HEK293 (cell line): ENCODE data around the gene HEMK1.

Experiments used
- CTCF ChIA-PET: fragments of 350-600 bp; formaldehyde crosslinking; extraction: SDS; loops from one replicate; lab custom pipeline; 2021; ENCODE audit warnings: antibody characterized with exemption; lab: Yijun Ruan, JAX
- POLR2A ChIA-PET: fragments of 300-600 bp; formaldehyde crosslinking; extraction: SDS; loops from one replicate; lab custom pipeline; 2020; ENCODE audit warnings: antibody characterized with exemption, inconsistent platforms; lab: Yijun Ruan, JAX
- H3K27ac ChIP-seq: fragments of 200-500 bp; sonication (Bioruptor generic); 2 replicates; pipeline ENCODE4 v1.5.1; 2014; ENCODE audit warnings: low read depth, low read length, control low read depth, inconsistent platforms; ENCODE audit errors: extremely low read depth
- H3K36me3 ChIP-seq, 2 experiments: fragments of 200-500 bp in 1 of 2; sonication (Bioruptor generic) in 1 of 2; 1 replicate in 1 of 2; 2 replicates in 1 of 2; pipeline ENCODE4 v1.5.1; 2014 to 2017; ENCODE audit warnings: inconsistent platforms in 2 of 2, low read length in 2 of 2; ENCODE audit not compliant: control insufficient read depth in 2 of 2, insufficient read depth in 1 of 2
- H3K4me1 ChIP-seq: fragments of 200-500 bp; sonication (Bioruptor generic); 2 replicates; pipeline ENCODE4 v1.5.1; 2014; ENCODE audit warnings: mild to moderate bottlenecking, low read length, inconsistent platforms; ENCODE audit not compliant: control insufficient read depth, insufficient read depth
- H3K4me3 ChIP-seq: 2 replicates; pipeline ENCODE4 v1.5.1; 2011; ENCODE audit warnings: low read depth, mild to moderate bottlenecking, control low read depth, low read length, moderate library complexity
- H3K9me3 ChIP-seq: fragments of 200-500 bp; sonication (Bioruptor generic); 2 replicates; pipeline ENCODE4 v1.5.1; 2014; ENCODE audit warnings: low read depth, low read length, inconsistent platforms; ENCODE audit not compliant: control insufficient read depth, insufficient read depth
- AEBP2 ChIP-seq: fragments of 450-650 bp; formaldehyde crosslinking; IDR thresholded peaks from 2 replicates; pipeline ENCODE4 v1.5.1; 2016; ENCODE audit warnings: missing biosample characterization, missing genetic modification characterization, borderline replicate concordance
- PRDM1 ChIP-seq: fragments of 450-650 bp; formaldehyde crosslinking; IDR thresholded peaks from 2 replicates; pipeline ENCODE4; 2016; ENCODE audit warnings: missing biosample characterization, missing genetic modification characterization
- SETDB1 ChIP-seq: IDR thresholded peaks from one replicate; pipeline ENCODE4 v1.6.1; 2017; ENCODE audit warnings: mild to moderate bottlenecking, low read length, moderate library complexity, mixed read lengths; ENCODE audit not compliant: insufficient read length
- ZIC2 ChIP-seq: fragments of 450-650 bp; formaldehyde crosslinking; IDR thresholded peaks from 2 replicates; pipeline ENCODE4 v1.5.1; 2016; ENCODE audit warnings: missing biosample characterization, missing genetic modification characterization
- ZNF140 ChIP-seq: fragments of 450-650 bp; formaldehyde crosslinking; IDR thresholded peaks from 2 replicates; pipeline ENCODE4 v1.5.1; 2016; ENCODE audit warnings: missing biosample characterization, missing genetic modification characterization
- ZNF19 ChIP-seq: fragments of 450-650 bp; formaldehyde crosslinking; IDR thresholded peaks from 2 replicates; pipeline ENCODE4; 2016; ENCODE audit warnings: missing biosample characterization, missing genetic modification characterization, low read depth
- ZNF214 ChIP-seq: fragments of 450-650 bp; formaldehyde crosslinking; IDR thresholded peaks from 2 replicates; pipeline ENCODE4 v1.5.1; 2017; ENCODE audit warnings: missing biosample characterization, mild to moderate bottlenecking, missing genetic modification characterization, borderline replicate concordance
- ZNF280D ChIP-seq: fragments of 450-650 bp; formaldehyde crosslinking; IDR thresholded peaks from 2 replicates; pipeline ENCODE4 v1.5.1; 2016; ENCODE audit warnings: missing biosample characterization, missing genetic modification characterization
- ZNF449 ChIP-seq: fragments of 450-650 bp; formaldehyde crosslinking; IDR thresholded peaks from 2 replicates; pipeline ENCODE4 v1.5.1; 2017; ENCODE audit warnings: missing biosample characterization, mild to moderate bottlenecking, missing genetic modification characterization, moderate library complexity
- ZNF513 ChIP-seq: fragments of 450-650 bp; IDR thresholded peaks from 2 replicates; pipeline ENCODE4 v1.5.1; 2018; ENCODE audit warnings: missing biosample characterization, missing genetic modification characterization
- ZNF571 ChIP-seq: fragments of 450-650 bp; formaldehyde crosslinking; IDR thresholded peaks from 2 replicates; pipeline ENCODE4 v1.5.0; 2017; ENCODE audit warnings: missing biosample characterization, missing genetic modification characterization
- ZNF626 ChIP-seq: fragments of 450-650 bp; sonication (Bioruptor Pico); formaldehyde crosslinking; IDR thresholded peaks from 2 replicates; pipeline ENCODE4 v1.5.1; 2018; ENCODE audit warnings: missing biosample characterization, missing genetic modification characterization, inconsistent platforms
- ZNF677 ChIP-seq: fragments of 450-650 bp; IDR thresholded peaks from 2 replicates; pipeline ENCODE4 v1.5.0; 2018; ENCODE audit warnings: missing biosample characterization, mild to moderate bottlenecking, missing genetic modification characterization, moderate library complexity
- ZNF777 ChIP-seq: fragments of 450-650 bp; formaldehyde crosslinking; IDR thresholded peaks from 2 replicates; pipeline ENCODE4 v1.5.1; 2017; ENCODE audit warnings: missing biosample characterization, missing genetic modification characterization, borderline replicate concordance
- ZNF792 ChIP-seq: fragments of 450-650 bp; formaldehyde crosslinking; IDR thresholded peaks from 2 replicates; pipeline ENCODE4 v1.5.1; 2016; ENCODE audit warnings: missing biosample characterization, missing genetic modification characterization
- ZNF843 ChIP-seq: fragments of 450-650 bp; formaldehyde crosslinking; IDR thresholded peaks from 2 replicates; pipeline ENCODE4 v1.5.1; 2016; ENCODE audit warnings: missing biosample characterization, missing genetic modification characterization
- TF ChIP-seq, protein P1 (sequence below): fragments of 450-650 bp; formaldehyde crosslinking; IDR thresholded peaks from 2 replicates; pipeline ENCODE4 v1.5.0; 2017; ENCODE audit warnings: missing biosample characterization, missing genetic modification characterization, borderline replicate concordance
- TF ChIP-seq, protein P2 (sequence below): fragments of 450-650 bp; formaldehyde crosslinking; IDR thresholded peaks from 2 replicates; pipeline ENCODE4 v1.5.1; 2016; ENCODE audit warnings: missing biosample characterization, missing genetic modification characterization
- TF ChIP-seq, protein P3 (sequence below): fragments of 450-650 bp; formaldehyde crosslinking; IDR thresholded peaks from 2 replicates; pipeline ENCODE4 v1.5.1; 2016; ENCODE audit warnings: missing biosample characterization, missing genetic modification characterization

The HEMK1 gene

DNA sequence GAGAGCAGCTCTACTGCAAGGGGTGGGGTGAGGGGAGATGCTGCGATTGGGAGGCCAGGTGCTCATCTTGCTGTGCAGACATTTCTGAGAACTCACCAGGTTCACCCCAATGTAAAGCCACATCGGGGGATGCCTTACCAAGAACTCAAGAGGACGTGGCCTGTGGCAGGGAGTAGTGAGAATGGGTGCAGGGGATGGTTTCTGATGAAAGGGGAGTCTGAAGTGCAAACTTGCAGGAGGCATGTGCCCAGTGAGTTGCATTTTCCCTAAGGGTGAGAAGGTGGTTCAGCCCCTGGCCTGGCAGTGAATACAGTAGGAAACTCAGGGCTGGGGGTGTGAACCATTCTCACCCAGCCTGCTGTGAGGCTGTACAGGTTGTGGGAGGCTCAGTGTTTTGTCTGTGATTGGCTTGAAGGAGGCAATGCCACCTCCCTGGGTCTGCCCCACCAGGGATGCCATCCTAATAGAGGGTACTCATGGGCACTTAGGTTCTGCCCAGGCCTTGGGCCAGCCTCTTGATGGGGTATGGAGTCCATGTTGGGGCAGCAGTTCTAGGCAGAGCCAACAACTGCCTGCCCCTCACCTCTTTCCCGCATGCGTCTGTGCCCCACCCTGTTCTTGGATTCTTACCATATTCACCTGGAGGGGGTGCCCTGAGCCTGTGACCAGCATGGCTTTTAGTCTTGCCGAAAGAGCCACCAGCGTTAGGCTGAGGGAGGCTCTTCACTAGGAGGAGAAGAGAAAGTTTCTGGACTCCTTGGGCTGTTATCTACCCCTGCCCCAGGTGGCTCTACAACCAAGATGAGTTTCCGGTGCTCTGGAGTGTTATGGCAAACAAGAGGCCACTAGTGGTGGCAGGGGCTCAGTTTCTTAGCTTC is 4.5 kb downstream of the HEMK1 start:
- TF ChIP-seq ZNF792 (tag by site-specific recombination) (no peak), ZNF843 (tag by site-specific recombination) (no peak), ZNF214 (tag by site-specific recombination) (no peak), ZNF513 (tag by site-specific recombination) (no peak), ZIC2 (tag by site-specific recombination) (no peak), AEBP2 (tag by site-specific recombination) (no peak), ZNF449 (tag by site-specific recombination) (no peak), SETDB1 (no peak), ZNF280D (no peak), PRDM1 (tag by site-specific recombination) (no peak), ZNF626 (no peak), ZNF19 (tag by site-specific recombination) (no peak), ZNF777 (tag by site-specific recombination) (no peak), ZNF140 (tag by site-specific recombination) (no peak), ZNF571 (tag by site-specific recombination) (no peak), ZNF677 (tag by site-specific recombination) (no peak)
- TF ChIP-seq, protein P1, sequence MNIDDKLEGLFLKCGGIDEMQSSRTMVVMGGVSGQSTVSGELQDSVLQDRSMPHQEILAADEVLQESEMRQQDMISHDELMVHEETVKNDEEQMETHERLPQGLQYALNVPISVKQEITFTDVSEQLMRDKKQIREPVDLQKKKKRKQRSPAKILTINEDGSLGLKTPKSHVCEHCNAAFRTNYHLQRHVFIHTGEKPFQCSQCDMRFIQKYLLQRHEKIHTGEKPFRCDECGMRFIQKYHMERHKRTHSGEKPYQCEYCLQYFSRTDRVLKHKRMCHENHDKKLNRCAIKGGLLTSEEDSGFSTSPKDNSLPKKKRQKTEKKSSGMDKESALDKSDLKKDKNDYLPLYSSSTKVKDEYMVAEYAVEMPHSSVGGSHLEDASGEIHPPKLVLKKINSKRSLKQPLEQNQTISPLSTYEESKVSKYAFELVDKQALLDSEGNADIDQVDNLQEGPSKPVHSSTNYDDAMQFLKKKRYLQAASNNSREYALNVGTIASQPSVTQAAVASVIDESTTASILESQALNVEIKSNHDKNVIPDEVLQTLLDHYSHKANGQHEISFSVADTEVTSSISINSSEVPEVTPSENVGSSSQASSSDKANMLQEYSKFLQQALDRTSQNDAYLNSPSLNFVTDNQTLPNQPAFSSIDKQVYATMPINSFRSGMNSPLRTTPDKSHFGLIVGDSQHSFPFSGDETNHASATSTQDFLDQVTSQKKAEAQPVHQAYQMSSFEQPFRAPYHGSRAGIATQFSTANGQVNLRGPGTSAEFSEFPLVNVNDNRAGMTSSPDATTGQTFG (tag by site-specific recombination), result no peak
- TF ChIP-seq, protein P2, sequence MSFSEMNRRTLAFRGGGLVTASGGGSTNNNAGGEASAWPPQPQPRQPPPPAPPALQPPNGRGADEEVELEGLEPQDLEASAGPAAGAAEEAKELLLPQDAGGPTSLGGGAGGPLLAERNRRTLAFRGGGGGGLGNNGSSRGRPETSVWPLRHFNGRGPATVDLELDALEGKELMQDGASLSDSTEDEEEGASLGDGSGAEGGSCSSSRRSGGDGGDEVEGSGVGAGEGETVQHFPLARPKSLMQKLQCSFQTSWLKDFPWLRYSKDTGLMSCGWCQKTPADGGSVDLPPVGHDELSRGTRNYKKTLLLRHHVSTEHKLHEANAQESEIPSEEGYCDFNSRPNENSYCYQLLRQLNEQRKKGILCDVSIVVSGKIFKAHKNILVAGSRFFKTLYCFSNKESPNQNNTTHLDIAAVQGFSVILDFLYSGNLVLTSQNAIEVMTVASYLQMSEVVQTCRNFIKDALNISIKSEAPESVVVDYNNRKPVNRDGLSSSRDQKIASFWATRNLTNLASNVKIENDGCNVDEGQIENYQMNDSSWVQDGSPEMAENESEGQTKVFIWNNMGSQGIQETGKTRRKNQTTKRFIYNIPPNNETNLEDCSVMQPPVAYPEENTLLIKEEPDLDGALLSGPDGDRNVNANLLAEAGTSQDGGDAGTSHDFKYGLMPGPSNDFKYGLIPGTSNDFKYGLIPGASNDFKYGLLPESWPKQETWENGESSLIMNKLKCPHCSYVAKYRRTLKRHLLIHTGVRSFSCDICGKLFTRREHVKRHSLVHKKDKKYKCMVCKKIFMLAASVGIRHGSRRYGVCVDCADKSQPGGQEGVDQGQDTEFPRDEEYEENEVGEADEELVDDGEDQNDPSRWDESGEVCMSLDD (tag by site-specific recombination), result no peak
- TF ChIP-seq, protein P3, sequence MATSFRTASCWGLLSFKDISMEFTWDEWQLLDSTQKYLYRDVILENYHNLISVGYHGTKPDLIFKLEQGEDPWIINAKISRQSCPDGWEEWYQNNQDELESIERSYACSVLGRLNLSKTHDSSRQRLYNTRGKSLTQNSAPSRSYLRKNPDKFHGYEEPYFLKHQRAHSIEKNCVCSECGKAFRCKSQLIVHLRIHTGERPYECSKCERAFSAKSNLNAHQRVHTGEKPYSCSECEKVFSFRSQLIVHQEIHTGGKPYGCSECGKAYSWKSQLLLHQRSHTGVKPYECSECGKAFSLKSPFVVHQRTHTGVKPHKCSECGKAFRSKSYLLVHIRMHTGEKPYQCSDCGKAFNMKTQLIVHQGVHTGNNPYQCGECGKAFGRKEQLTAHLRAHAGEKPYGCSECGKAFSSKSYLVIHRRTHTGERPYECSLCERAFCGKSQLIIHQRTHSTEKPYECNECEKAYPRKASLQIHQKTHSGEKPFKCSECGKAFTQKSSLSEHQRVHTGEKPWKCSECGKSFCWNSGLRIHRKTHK (tag by site-specific recombination), result no peak
- TF ChIP-seq, all 188 proteins: peak for 0
- peaks cover 0 to 58% of the 10 kb centered on the region in 2 experiments; a peak in 1 of 3 replicates for H3K36me3 ChIP-seq
- H3K4me3 ChIP-seq, result no peak overlapping the region
- no peaks in the 10 kb centered on the region for H3K9me3 ChIP-seq
- H3K27ac ChIP-seq, result no peak overlapping the region
- H3K4me1 ChIP-seq, result no peaks in the 10 kb centered on the region; the same call in 1 of the 2 replicates
- ChIA-PET POLR2A (no interaction called here), CTCF (interaction anchor here (1.0 to 6.0 kb wide), 2 partner anchors 10 to 40 kb away, joined by 3 to 139 read pairs; partner anchors contain the start of genes CISH and MAPKAPK3)
